Left kidney (tissue), 8 donors: Measurements from ENCODE around the gene HAL. TPM values are rescaled to one million over a fixed set of nuclear protein-coding genes. Genes with fewer than 3 reads are reported as not detected.

Experiments used
- DNase-seq: peaks from one replicate; pipeline ENCODE4 v3.0.0-alpha.2; 2013
- long read RNA-seq, 8 donors: transcript quantifications; one replicate each; lab custom pipeline, GENCODE V29; 2026
- polyA plus RNA-seq: library from polyadenylated mRNA; unstranded; fragments of 120-200 nt; gene quantifications from one replicate; pipeline ENCODE4 v1.2.1, GENCODE V29; 2013; ENCODE audit not compliant: insufficient read length

HAL gene, protein sequence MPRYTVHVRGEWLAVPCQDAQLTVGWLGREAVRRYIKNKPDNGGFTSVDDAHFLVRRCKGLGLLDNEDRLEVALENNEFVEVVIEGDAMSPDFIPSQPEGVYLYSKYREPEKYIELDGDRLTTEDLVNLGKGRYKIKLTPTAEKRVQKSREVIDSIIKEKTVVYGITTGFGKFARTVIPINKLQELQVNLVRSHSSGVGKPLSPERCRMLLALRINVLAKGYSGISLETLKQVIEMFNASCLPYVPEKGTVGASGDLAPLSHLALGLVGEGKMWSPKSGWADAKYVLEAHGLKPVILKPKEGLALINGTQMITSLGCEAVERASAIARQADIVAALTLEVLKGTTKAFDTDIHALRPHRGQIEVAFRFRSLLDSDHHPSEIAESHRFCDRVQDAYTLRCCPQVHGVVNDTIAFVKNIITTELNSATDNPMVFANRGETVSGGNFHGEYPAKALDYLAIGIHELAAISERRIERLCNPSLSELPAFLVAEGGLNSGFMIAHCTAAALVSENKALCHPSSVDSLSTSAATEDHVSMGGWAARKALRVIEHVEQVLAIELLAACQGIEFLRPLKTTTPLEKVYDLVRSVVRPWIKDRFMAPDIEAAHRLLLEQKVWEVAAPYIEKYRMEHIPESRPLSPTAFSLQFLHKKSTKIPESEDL
- 1.5 TPM for polyA plus RNA-seq
- long read RNA-seq, donor 1, result 0 reads
- long read RNA-seq, donor 2, result 0 reads
- long read RNA-seq, donor 3, result 0 reads
- long read RNA-seq, donor 4, result 0 reads
- long read RNA-seq, donor 5, result 0 reads
- long read RNA-seq, donor 6, result 0 reads
- long read RNA-seq, donor 7, result 0 reads
- long read RNA-seq, donor 8, result 0 reads

DNA sequence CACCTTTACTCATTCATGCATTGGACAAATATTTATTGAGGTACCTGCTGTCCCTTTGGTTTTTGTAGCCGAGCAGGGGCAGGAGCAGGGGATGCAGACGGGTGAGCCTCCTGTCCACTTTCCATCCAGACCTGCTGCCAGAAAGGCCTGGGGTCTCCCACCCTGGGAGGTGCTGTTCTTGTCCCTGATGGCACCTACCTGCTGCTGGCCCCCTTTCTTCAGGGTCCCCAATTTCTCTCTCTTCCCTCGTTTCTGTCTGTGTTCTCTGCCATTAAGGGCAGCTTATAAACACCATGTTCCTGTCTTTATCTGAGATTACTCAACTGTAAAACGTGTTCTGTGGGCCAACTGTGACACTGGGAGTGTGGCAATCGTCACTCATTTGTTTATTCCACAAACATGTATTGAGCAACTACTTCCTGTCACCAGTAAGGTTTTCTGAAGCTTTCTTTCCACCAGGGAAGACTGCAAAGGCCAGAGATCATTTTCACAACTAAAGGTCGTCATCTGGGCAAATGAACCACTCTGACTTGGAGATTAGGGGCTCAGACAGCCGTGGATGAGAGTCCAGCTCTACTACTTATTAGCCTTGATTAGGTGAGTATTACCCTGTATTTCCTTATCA is at the start of gene HAL:
Gene HAL, minus strand, starts transcription at position 311 of the 625 bp plus-strand sequence. CDS start 434 bp downstream, outside the sequence.
- no peak for DNase-seq

DNA sequence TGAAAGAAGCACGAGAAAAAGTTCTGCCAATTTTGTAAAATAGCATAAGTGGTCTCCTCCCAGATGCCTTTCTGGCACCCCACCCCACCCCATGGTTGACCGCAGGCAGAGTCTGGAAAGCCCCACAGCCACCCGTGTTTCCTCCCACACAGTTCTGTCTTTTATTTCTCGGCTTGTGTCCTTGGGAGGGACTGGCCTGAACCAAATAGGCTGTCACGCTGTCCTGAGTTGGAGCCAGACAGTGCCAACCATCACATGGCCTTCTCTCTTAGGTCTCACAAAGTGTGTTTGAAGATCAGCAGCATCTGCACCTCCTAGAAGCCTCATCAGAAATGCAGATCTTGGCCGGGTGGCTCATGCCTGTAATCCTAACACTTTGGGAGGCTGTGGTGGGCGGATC is 49.4 kb upstream of the HAL start:
- no peak for DNase-seq

DNA sequence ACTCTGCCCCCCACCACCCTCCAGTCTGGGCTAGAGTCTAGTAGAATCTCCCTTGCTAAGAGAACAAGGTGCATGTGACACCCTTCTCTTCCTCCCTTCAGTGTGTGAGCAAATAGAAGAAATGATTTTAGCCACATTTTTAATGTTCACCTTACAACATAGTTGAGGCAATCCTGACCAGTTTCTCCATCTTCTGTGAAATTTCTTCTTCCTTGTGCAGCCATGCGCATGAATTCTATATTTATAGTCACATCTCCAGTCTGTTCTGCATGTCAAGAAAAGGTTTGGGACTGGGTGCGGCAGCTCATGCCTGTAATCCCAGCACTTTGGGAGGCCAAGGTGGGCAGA is 48.8 kb upstream of the HAL start:
- no peak for DNase-seq

DNA sequence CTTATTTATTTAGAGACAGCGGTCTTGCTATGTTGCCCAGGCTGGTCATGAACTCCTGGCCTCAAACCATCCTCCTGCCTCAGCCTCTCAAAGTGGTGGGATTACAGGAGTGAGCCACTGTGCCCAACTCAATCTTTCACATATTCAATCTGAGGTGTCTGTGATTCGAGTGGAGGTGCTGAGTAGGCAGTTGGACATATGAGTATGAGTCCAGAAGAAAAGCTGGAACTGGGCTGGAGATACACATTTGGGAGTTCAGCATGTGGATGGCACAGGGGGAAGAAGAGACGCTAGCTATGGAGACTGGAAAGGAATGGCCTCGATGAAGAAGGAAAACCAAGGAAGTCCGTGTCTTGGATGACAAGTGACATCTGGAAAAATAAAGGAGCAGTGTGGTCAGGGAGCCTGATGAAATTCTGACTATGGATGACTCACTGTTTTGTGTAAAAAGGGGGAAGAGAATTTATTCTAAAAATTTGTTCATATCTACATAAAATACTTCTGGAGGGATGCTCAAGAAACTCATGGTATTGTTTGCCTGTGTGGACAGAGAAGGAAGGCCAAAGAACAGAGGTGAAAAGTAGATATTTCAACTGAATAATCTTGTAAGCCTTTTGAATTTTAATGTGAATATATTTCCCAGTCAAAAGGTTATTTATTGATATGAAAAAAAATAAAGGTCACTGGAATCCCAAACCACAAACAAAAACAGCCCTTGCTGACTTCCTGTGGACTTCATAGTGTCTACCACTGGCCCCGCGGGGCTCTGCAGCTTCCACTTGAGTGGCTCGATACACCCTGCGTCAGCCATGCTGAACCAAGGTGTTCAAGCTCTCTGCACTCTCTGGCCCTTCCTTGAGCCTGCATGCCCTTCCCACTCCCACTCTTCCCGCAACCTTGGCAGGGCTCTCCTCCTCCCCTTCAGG is 48.1 kb upstream of the HAL start:
- DNase-seq, result no peak

DNA sequence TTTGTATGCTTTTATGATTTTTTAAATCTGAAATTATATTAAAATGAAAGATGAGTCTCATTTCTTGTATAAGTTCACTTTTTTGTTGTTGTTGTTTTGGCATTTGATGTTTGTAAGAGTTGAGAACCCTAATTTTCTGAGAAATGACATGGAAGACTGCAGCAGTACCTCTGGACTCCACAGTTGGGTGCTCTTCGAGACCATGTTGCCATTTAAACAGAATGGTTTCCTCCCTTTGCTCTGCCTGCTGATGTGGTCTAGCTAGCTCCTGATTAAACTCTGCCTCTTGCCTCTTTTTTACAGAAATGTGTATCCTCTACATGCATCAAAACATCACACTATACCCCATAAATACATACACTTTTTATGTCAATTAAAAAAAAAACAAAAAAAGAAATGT is 45.0 kb upstream of the HAL start:
- DNase-seq, result no peak

DNA sequence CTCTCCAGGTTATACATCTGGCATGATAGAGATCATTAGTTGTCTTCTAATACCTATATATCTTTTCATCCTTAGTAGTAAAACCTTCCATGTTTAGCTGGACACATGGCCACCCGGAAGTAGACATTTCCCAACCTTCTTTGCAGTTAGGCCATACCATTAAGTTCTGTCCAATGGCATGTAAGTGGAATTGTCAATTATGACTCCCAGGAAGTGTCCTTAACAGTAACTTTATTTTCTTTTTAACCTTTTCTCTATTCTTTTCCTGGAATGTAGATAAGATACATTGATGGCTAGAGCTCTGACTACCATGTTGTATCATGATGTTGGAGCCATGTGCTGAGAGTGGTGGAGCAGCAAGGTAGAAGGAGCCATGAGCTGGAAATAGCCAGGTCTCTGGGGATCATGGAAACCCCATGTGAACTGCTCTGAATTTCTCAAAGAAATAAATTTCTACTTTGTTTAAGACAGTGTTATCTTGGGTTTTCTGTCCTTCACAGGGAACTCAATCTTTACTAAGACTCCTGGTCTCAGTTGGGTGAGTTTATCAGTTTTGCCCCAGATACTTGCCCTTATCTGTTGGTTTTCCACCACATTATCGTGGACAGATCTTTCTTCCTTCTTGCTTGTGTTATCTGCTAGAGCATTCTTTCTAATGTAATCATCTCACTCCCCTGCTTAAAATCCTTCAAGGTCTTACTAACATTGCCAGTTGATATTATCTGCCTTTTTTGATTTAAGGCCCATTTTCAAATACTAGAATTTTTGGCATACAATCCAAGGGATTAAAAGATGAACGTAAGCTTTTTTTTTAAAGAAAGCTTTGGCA is 44.4 kb upstream of the HAL start:
- no peak for DNase-seq

DNA sequence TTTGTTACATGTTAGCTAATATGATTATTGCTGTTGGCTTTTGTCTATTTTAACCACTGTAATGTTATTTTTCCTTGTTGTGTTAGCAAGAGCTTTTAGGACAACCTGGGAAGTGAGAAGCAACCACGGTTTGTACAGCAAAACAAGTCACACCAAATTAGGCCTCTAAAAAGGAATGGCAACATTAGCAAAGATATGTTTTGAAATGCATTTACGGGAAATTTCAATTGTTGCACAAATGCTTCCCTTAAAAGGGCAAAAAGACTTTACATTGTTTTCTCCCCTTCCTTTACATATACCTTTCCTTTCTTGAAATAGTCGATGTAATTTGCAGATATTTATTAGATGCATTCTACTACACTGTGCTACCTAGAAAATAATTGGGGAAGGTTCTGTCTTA is 43.4 kb upstream of the HAL start:
- no peak for DNase-seq

DNA sequence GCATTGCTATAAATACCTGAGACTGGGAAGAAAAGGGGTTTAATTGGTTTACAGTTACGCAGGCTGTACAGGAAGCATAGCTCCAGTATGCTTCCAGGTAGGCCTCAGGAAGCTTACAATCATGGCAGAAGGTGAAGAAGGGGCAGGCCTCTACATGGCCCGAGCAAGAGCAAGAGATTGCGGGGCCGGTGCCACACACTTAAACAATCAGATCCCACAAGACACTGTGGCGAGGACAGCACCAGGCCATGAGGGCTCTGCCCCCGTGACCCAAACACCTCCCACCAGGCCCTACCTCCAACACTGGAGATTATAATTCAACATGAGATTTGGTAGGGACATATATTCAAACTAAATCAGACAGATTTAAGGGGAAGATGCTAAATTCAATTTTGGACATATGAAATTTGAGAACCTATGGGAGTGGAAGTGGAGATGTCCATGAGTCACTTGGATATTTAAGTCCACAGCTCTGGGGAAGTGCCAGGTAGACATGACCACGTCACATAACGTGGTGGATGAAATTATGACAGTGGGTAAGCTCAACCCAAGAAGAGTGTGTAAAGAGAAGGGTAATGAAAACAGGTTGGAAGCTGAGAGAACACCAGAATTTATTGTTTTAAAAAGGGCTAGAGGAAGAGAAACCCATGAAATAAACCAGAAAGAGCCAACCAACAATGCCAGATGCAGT is 40.8 kb upstream of the HAL start:
- no peak for DNase-seq

DNA sequence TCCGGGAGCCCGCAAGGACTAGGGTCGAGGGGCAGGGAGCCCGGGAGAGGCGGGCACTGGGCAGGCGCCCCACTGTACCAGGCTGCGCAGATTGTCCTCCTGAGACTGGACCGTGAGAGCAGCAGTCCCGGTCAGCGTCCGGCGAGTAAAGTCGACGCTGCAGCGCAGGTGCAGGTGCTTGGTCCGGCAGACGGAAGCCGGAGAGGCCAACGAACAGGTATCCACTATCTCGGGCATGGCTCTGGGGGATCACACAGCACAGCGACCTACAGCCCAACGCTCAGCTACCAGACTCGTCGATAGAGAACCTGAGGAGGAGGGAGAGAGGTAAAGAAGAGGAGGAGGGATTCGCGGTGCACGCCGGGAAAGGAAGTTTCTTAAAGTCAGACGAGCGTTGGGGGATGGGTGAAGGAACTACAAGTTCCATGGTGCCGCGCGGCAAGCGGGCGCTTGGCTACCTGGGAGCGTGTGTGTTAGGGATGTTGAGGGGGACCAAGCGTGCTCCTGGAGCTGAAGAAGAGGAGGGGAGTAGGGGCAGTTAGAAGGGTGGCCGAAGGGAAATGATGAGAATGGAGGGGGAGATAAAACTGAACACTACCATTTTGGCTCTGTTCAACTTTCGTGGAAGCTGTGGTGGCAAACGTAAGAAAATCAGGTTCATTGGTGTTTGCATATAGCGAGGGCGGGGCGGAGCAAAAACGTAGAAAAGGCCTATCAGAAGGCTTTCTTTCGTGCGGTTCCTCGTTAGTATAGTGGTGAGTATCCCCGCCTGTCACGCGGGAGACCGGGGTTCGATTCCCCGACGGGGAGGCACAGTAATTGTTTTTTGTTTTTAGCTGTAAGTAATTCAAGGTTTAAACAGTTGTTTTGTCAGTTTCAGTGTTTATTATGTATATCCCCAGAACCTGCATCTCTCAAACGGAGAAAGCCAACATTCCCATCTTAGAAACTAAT is 39.4 kb upstream of the HAL start, which contains the start of gene LTA4H:
Gene LTA4H, minus strand, starts transcription at position 305 of the 954 bp plus-strand sequence. Its CDS starts 68 bp downstream, at position 237.
- peak; percentile 99 for DNase-seq

DNA sequence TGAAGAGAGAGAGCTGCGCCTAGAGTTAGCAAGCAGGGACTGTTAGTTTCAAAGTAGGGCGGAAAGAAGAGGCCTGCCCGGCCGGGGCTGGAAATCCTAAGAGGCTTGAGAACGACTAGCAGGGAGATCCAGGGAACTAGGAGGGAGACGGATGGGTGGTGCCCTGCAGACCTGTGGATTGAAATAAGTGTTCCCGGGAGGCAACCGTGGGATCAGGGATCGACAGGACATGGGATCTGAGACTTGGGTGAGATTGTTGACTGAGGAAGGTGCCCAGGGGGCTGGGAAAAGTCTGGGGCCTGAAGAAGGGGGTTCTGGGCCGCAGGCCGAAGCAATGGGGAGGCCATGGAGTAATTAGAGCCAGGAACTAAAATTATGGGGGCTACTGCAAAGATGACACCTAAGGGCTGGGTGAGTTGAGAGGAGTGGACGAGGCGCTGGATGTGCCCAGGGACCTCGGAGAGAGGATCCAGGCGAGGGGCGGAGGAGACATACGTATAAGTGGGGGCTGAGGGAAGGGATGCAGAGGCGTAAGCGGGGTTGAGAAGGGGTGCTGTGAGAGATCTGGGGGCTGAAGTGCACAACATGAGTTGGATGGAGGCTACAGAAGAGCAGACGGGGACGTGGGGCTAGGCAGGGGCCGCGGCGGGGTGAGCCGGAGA is 38.6 kb upstream of the HAL start:
- DNase-seq, result peak; percentile 35

DNA sequence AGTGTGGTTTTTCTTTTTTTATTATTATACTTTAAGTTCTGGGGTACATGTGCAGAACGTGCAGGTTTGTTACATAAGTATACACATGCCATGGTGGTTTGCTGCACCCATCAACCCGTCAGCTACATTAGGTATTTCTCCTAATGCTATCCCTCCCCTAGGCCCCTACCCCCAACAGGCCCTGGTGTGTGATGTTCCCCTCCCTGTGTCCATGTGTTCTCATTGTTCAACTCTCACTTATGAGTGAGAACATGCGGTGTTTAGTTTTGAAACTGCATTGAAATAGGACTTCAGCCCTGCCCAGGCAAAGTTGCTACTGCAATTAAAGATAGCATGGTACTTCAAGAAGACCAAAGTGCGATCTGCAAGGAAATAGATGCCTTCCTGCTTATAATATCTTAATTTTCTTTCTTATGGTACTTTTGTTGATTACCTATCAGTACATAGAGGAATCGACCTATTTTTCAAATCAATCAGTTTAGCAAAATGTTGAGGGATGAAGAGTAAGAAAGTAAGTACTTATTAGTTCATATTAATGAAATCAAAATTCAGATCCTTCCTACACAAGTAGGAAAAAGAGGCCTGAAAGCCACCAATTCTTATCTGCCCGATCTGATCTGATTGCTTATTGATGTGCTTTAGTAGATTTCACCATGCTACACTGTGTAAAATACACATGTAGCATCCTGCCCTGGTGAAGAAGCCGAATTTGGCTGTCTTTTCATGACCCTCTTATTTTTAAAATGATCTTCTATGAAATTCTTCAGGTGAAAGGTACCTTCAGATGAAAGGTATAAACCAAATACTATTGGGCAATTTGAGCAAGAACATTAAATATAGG is 37.6 kb upstream of the HAL start:
- no peak for DNase-seq

DNA sequence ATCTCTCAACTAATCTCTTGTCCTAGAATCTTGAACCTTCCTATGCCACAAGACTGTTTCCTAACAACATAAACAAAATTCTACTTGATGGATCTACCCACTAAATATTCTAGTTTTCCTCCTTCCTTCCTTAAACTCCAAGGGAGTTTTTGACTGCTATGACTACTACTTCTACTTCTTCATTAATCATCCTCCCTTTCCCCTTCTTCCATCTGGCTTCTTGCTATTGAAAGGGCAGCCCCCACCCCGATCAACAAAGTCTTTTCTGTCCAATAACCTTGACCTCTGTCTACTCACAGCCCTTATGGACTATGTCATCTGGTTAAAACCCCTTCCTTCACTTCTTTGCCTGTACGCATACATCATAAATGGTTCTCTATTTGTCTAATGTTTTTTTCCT is 33.7 kb upstream of the HAL start:
- no peak for DNase-seq

DNA sequence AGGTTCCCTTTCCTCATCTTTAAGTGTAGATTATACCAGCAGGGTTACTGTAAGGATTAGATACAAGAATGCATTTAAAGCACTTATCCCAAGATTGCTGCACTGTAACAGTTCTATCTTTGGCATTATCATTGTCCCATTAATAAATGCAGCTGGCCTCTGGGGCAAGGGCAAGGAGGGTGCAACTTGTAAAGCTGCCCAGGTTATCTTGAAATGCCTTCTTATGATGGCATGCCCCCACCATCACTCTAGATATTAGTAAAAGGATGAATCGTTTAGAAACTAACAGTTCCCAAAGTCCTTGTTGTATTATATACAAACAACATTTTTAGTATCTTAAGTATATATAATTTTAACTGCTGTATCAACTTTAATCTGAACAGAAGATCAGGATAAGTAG is 32.4 kb upstream of the HAL start:
- DNase-seq, result no peak

DNA sequence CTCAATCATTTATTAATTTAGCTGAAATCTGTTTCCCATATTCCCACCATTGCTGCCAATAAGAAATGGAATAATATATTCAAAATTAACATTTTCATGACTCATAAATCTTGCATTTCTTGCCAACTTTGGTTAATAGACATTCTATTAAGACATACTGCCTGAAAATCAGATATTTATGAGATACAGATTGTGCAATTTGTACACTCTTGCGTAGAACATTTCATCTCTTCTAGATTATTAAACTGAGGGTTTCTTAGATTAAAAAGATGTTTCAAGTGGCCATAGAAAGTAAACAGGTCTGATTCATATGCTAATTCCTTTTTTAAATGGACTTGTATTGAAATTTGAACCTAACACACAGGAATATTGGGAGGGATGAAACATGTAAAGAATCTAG is 30.2 kb upstream of the HAL start:
- no peak for DNase-seq

DNA sequence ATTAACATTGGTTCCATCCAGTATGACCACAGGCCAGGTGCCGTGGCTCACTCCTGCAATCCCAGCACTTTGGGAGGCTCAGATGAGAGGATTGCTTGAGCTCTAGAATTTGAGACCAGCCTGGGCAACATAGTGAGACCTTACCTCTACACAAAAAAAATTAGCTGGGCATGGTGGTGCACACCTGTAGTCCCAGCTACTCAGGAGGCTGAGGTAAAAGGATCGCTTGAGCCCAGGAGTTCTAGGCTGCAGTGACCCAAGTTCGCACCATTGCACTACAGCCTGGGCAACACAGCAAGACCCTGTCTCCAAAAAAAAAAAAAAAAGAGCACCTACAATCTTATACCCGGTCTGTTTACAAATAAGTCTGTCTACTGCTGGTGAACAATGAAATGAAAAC is 29.4 kb upstream of the HAL start:
- DNase-seq, result no peak

DNA sequence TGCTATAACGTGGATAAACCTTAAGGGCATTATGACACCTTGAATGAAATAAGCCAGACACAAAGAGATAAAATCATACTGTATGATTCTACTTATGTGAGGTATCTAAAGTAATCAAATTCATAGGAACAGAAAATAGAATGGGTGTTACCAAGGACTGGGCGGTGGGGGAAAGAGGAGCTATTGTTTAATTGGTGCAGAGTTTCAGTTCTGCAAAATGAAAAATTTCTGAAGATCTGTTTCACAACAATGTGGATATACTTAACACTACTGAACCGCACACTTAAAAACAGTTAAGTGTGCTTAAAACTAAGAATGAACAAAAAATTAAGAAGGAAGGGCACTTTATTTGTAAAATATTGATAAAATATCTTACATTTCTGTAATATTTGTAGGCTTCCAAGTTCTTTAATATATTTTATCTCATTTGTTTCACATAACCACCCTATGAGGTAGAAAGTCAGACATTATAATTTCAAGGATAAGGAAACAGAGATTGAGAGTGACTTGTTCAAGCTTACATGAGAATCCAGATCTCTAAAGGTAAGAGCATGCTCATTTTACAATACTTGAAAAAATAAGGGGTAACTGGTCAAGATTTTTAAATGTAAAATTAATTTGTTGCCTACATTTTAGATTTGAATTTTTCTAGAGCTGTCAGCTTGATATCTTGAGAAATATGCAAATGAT is 24.3 kb upstream of the HAL start:
- no peak for DNase-seq

DNA sequence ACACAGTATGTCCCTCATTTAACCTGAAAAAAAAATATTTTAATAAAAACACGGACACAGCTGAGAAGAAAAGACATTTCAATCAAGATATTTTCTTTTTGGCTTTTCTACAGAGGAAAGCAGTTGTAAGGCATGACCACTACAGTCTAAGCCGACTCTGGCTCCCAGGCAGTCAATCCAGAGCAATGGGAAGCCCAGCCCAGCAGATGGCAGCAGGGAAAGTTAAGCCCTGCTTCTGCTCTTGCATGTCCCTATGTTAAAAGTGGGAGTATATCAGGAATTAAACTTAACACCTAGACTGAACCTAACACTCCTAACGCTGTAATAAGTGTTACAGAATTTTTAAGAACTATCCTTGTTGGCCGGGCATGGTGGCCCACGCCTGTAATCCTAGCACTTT is 19.5 kb upstream of the HAL start:
- no peak for DNase-seq
